Glomerular endothelial cell (primary cell): Measurements from ENCODE around the gene FNDC11. TPM values are rescaled to one million over a fixed set of nuclear protein-coding genes. Genes with fewer than 3 reads are reported as not detected.
"Not testable (repeated sequence)": the region's sequence is repeated elsewhere in the genome, so short reads cannot be mapped to it uniquely, and the experiment has no call there.

Source experiments
- DNase-seq: peaks from one replicate; pipeline ENCODE4 v3.0.0-alpha.2; 2011; ENCODE audit warnings: low read depth, low spot score; ENCODE audit errors: extremely low read depth
- total RNA-seq: library from RNA; depleted of rRNA; stranded (reverse); fragments of >200 nt; gene quantifications from 2 replicates; pipeline ENCODE4 v1.2.3, GENCODE V29; 2015

The FNDC11 gene
- total RNA-seq, 1 donor from 2014 or later, result 0.99 TPM

DNA sequence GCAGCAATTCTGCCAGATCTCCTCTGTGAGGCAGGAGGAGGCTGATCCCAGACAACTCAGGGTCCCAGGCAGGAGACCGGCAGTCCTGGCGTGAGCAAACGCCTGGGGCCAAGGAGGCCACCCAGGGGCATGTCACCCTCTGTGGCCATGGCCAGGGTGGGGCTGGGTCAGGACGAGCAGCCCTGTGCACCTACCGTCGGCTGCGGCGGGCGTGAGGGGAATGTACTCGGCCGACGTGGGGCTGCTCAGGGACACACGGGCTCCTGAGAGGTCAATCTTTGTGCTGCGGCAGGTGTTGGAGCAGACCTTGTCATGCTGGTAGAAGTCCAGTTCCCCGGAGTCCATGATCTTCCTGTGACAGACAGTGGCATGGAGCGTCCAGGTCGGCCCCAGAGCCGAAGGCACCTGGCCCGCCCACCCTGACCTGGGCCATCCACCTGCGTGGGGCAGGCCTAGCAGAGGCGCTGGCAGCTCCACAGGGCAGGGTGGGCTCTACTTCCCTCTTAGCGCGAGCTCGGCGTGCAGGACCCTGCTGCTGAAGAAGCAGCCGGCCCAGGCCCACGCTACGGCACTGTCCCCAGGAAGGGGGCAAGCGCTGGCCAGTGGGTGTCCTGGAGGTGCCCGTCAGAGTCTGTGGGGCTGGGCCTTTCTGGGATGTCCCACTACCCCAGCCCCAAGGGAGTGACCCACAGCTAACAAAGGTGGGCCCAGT is 41.6 kb downstream of the FNDC11 start:
- no peak for DNase-seq

DNA sequence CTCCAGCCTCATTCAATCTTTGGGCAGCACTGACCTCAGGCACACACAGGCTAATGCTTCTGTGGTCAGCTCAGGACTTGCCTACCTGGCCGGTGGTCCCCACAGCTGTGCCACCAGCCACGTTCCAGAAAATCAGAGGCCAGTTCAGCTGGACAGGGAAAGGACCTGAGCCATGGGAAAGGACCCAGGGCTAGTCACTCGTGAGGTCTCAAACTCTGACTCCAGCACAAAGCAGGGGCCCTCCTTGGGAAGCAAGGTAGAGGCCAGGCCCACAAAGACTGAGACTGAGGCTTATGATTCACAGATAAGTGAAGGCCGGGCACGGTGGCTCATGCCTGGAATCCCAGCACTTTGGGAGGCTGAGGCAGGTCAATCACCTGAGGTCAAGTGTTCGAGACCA is 42.5 kb downstream of the FNDC11 start:
- no peak for DNase-seq

DNA sequence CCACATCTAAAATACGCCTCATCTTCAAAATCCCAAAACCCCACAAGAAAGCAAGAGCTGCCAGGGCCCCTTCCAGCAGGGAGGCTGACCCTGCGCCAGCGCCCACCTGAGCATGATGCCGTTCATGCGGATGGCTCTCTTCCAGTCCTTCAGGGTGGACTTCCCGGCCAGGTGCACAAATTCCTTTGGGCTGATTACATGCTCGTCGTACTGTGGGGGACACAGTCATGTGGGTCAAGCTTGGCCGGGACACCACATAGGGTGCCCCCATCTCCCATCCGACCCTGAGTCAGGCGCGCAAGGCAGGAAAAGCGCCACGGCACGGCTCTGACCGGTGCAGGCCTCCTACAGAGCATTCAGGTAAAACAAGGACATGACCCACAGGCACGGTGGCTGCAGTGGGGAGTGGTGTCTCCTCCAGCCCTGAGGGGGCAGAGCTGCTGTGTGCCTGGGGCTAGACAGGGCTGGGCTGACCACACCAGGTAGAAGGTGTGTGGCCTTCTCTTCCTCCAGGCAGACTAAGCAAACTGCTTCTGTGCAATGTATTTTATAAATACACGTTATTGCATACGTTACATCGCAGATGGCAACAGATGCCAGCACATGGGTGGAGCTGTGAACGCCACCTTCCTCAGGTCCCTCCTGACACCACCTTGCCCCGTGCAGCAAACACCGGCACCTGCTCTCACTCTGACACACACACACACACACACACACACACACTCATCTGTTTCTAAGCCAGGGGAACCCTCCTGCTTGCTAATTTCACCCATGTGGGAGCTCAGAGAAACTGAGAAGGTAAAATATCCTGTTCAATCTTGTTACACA is 43.9 kb downstream of the FNDC11 start:
- DNase-seq, result no peak

DNA sequence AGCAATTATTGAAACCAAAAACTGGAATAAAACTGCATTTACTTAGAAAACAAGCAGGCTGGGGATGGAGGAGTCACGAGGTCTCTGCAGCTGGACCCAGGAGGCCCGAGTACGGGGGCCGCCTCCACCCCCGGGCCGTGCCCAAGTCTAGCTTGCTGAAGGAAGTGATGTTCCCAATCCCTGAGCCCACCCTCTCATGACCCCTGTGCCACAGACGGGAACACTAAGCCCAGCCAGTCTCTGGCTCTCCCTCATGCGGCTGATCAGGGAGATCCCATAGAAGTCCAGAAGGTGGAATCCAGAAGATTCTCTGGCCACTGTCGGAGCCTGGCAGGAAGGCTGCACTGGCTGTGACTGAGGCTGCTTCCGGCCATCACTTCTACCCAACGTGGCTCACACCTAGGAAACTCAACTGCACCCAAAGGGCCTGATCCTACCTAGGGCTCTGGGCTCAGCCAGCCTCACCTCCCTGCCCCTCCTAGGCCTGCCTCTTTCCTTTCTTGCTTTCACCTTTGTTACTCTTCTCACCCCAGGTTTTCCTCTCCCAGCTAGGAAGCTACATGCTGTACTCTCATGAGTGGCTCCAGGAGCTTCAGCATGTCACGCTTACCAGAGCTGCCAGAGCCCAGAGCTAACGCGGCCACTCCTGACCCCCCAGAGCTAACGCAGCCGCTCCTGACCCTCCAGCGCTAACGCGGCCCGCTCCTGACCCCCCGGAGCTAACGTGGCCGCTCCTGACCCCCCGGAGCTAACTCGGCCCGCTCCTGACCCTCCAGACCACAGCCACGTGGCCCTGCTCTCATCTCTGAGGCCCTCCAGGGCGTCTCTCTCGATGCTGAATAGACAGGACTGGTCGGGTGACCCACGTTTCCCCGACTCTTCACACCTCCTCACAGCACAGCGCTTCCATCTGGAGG is 44.8 kb downstream of the FNDC11 start:
- DNase-seq, result no peak

DNA sequence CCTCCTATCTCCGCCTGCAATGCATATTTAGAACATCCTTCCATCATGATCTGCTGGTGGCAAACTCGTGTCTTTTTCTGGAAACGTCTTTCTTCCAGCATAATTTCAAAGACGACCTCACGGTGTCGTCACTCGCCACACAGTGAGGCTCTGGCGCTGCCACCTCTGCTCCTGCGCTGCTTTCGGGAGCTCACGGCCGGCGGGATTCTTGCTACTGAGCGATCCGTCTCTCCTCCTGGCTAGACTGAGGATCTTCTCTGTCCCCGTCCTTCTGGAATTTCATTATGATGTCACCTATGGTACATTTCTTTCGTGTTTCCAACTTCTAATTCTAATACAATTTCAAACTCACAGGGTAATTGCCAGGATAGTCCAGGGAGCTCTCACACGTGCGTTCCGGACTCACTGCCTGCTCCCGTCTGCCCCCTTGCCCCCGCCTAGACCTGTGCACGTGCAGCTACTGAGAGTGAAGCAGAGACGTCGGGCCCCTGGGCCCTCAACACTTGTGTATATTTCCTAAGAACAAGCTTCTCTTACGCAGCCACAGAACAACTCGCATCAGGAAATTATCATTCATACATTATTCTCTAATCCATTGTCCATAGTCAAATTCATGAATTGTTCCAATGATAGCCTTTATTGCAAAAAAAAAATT is 45.6 kb downstream of the FNDC11 start:
- DNase-seq, result no peak

DNA sequence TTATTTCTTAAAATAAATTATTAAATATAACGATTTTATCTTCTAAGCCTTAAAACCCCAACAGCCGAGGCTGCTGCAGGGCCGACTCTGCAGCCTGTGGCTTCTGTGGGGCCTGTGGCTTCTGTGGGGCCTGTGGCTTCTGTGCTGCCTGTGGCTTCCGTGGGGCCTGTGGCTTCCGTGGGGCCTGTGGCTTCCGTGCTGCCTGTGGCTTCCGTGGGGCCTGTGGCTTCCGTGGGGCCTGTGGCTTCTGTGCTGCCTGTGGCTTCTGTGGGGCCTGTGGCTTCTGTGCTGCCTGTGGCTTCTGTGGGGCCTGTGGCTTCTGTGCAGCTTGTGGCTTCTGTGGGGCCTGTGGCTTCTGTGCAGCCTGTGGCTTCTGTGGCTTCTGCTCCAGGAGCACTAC is 47.7 kb downstream of the FNDC11 start:
- not testable (repeated sequence) for DNase-seq

DNA sequence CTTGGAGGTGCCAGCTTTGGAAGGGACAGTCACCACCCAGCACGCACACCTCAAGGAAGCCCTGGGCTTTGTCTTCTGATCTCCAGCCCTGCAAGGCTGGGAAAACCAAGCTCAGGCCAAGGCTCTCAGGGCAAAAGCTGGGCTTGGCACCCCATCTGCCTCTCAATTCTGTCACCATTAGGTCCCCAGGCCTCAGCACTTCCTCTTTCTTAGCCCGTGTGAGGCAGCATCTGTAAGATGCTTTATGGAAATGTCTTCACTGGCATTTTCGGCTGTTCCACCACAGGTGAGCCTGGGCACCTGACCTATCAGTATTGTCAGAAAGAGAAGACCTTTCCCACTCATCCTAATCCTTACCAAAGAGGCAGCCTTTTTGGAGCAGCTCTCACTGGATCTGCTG is 48.4 kb downstream of the FNDC11 start:
- no peak for DNase-seq

Other genes with a start within 250 kb of the FNDC11 start
- gene CHRNA4, start 192.8 kb upstream of the FNDC11 start, total RNA-seq, result not detected in 2 replicates
- not detected in 2 replicates for gene KCNQ2, start 81.5 kb upstream of the FNDC11 start, total RNA-seq
- gene EEF1A2, start 55.1 kb upstream of the FNDC11 start, total RNA-seq, result 2.5 and 4.6 TPM in 2 replicates
- gene PPDPF, start 33.4 kb upstream of the FNDC11 start, total RNA-seq, result 130 and 162 TPM in 2 replicates
- gene PTK6, start 16.8 kb upstream of the FNDC11 start, total RNA-seq, result not detected in 2 replicates
- gene SRMS, start 6.4 kb upstream of the FNDC11 start, total RNA-seq, result not detected in 2 replicates
- 75.8 and 179 TPM in 2 replicates for gene HELZ2, start 20.1 kb downstream of the FNDC11 start, total RNA-seq
- gene GMEB2, start 72.9 kb downstream of the FNDC11 start, total RNA-seq, result 8.5 and 12.0 TPM in 2 replicates
- 7.9 and 17.5 TPM in 2 replicates for gene STMN3, start 99.3 kb downstream of the FNDC11 start, total RNA-seq
- gene RTEL1, start 104.2 kb downstream of the FNDC11 start, total RNA-seq, result 9.2 and 20.1 TPM in 2 replicates
- 96.8 and 186 TPM in 2 replicates for gene TNFRSF6B, start 142.5 kb downstream of the FNDC11 start, total RNA-seq
- gene ARFRP1, start 153.8 kb downstream of the FNDC11 start, total RNA-seq, result 41.8 and 55.7 TPM in 2 replicates
- gene ZGPAT, start 153.9 kb downstream of the FNDC11 start, total RNA-seq, result 32.3 and 40.9 TPM in 2 replicates
- 10.8 and 13.7 TPM in 2 replicates for gene LIME1, start 182.5 kb downstream of the FNDC11 start, total RNA-seq
- gene SLC2A4RG, start 185.6 kb downstream of the FNDC11 start, total RNA-seq, result 44.2 and 81.2 TPM in 2 replicates